GM12873 (cell line): ENCODE measurements around the gene AK6.

ENCODE experiments used
- TF ChIP-seq, protein P1 (sequence below): IDR thresholded peaks from 2 replicates; pipeline ENCODE4 v1.5.1; 2012; ENCODE audit warnings: low read depth, mild to moderate bottlenecking, moderate library complexity, low read length, control low read depth; ENCODE audit not compliant: insufficient read depth; ENCODE audit errors: missing control alignments

AK6 gene

DNA sequence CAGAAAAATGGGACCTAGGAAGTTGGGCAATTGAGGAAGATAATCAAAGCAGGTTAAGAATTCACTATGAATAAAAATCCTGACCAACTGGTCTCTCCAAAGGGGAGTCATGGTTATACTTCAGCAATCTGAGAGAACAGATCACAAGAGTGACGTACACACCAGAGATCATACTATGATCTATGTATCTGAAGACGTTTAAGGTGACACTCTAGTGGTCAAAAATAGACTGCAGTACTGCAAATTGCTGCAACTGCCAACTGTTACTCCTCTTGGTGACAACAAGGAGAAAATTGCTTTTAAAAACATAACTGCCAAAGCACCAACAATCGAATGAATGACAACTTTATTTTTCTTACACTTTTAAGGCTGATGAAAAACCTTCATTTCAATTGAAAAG, 4.9 kb downstream of the AK6 start:
- TF ChIP-seq, protein P1, sequence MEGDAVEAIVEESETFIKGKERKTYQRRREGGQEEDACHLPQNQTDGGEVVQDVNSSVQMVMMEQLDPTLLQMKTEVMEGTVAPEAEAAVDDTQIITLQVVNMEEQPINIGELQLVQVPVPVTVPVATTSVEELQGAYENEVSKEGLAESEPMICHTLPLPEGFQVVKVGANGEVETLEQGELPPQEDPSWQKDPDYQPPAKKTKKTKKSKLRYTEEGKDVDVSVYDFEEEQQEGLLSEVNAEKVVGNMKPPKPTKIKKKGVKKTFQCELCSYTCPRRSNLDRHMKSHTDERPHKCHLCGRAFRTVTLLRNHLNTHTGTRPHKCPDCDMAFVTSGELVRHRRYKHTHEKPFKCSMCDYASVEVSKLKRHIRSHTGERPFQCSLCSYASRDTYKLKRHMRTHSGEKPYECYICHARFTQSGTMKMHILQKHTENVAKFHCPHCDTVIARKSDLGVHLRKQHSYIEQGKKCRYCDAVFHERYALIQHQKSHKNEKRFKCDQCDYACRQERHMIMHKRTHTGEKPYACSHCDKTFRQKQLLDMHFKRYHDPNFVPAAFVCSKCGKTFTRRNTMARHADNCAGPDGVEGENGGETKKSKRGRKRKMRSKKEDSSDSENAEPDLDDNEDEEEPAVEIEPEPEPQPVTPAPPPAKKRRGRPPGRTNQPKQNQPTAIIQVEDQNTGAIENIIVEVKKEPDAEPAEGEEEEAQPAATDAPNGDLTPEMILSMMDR = peak; percentile 62

DNA sequence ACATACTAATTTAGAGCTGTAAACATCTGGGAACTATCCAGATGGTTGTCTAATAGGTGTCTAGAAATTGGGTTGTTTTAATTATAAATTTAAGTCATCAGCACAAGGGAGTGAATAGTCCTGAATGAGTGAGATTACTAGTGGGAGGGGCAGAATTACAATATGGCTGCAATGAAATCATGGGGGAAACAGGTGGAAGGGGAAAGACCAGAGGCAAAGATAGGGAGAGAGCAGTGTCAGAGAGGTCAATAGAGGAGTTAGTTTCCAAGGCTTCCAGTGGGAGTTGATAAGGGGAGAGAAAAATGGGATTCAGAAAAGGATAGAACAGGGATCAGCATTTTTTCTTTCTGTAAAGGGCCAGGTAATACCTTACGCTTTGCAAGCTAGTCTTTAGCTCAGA, 8.9 kb downstream of the AK6 start:
- TF ChIP-seq, protein P1 = no peak

DNA sequence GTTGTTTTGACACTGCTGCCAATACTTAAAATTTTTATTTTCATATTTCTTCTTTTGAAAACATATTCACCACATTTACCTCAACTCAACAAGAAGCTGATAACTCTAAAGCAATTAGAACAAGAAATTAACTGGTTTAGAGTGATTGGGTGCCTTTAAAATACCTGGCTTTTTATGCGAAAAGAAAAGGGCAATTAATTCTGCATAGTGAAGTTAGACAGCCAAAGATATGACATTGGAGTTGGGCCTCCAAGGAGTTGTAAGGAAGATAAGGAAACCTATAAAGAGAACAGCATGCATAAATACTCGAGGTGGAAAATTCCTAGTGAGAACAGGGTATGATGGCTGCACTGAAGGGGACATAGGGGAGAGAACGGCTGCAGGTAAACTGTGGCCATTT, 9.6 kb downstream of the AK6 start:
- TF ChIP-seq, protein P1 = no peak

DNA sequence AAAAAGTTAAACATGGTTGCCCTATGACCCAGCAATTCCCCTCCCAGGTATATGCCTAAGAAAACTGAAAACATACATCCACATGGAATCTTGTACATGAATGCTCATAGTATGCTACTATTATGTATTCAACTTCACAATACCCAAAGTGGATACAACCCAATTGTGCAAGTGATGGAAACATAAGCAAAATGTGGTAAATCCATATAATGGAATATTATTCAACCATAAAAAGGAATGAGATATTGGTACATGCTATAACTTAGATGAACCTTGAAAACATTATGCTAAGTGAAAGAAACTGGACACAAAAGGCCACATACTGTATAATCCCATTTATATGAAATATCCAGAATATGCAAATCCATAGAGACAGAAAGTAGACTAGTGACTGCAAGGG, 18.7 kb downstream of the AK6 start:
- TF ChIP-seq, protein P1 = no peak

DNA sequence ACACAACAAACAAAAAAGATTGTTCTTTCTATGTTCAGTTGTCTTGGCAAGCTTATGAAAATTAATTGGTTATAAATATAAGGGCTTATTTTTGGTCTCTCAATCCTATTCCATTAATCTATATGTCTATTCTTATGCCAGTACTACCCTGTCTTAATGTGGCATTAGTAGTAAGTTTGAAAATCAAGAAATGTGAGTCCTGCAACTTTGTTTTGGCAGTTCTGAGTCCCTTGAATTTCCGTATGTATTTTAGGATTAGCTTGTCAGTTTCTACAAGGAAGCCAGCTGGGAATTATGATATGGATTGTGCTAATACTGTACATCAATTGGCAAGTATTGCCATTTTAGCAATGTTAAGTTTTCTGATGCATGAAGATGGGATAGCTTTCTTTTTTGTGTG, 26.2 kb downstream of the AK6 start:
- TF ChIP-seq, protein P1 = no peak

DNA sequence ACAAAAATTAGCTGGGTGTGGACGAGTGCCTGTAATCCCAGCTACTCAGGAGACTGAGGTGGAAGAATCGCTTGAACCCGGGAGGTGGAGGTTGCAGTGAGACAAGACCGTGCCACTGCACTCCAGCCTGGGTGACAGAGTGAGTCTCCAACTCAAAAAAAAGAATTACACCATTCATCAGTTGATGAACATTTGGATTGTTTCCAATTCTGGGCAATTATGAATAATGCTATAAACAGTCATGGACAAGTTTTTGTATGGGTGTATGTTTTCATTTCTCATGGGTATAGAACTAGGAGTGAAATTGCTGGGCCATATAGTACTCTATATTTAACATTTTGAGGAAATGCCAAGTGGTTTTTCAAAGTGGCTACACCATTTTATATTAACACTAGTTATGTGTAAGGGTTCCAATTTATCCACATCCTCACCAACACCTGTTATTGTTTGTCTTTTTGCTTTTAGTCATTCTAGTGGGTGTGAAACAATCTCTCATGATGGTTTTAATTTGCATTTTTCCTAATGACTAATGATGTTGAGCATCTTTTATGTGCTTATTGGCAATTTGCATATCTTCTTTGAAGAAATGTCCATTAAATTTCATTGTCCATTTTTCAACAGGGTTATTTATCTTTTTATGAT, 27.7 kb downstream of the AK6 start:
- TF ChIP-seq, protein P1 = no peak

DNA sequence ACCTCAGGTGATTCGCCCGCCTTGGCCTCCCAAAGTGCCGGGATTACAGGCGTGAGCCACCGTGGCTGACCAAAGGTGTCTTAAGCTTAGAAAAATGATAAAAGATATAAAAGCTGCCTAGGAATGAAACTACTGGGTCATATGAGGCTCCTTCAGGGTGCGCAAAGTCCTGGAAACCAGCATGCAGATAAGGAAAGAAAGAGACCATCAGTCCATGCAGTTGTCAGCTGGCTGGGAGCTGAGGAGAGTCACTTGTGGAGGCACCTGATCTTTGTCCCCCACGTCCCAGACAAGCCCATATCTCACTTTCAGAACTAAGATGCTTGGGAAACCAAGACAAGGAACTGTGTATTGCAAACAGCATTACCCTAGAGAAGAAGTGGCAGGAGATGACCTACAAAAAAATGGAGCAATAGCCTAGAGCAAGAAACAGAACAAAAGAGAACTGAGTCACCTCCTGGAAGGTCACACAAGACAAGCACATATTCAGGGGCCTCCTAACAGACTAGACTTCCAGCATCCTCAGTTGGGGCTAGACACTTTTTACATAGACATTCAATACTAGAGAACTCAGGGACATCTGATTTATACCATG, 33.9 kb downstream of the AK6 start:
- TF ChIP-seq, protein P1 = no peak
